ENCODE measurements around the gene EXD3.

Gene EXD3

DNA sequence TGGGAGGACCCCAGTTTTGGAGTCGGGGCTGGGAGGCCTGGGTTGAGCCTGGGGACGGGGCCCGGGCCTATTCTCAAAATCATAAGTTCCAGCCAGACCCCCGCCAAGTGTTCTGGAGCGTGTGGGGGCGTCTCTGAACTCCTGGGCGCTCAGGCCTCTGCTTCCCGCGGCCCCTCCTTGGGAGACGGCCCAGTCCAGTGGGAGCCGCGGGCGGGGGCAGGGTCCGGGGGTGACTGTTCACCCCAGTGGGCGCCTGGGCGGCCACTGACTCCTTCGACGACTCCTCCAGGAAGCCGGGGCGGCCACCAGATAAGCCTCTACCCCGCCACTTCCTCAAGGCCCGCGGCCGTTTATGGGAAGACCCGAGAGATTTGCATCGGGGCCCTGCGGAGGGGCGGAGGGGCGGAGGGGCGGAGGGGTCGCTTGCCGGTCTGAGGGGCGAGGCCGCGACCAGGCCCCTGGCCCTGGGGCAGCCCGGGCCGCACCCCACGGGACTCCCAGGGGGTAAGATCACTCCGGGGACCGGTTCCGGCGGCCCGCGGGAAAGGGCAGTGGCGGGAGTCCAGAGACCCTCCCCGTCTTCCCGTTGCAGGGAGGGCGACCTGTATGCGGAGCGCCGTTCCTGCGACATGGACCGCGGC lies 144.8 kb downstream of the EXD3 start:
- DNase-seq (ENCODE audit: low read depth): peak; percentile 35
- TF ChIP-seq, protein P1, sequence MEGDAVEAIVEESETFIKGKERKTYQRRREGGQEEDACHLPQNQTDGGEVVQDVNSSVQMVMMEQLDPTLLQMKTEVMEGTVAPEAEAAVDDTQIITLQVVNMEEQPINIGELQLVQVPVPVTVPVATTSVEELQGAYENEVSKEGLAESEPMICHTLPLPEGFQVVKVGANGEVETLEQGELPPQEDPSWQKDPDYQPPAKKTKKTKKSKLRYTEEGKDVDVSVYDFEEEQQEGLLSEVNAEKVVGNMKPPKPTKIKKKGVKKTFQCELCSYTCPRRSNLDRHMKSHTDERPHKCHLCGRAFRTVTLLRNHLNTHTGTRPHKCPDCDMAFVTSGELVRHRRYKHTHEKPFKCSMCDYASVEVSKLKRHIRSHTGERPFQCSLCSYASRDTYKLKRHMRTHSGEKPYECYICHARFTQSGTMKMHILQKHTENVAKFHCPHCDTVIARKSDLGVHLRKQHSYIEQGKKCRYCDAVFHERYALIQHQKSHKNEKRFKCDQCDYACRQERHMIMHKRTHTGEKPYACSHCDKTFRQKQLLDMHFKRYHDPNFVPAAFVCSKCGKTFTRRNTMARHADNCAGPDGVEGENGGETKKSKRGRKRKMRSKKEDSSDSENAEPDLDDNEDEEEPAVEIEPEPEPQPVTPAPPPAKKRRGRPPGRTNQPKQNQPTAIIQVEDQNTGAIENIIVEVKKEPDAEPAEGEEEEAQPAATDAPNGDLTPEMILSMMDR (IDR thresholded peaks at IDR 0.05; ENCODE audit: low read length, missing control alignments): no peak
- peak overlapping the region; percentile 72 for H3K4me3 ChIP-seq (replicated peaks; ENCODE audit: low read depth, low read length)

DNA sequence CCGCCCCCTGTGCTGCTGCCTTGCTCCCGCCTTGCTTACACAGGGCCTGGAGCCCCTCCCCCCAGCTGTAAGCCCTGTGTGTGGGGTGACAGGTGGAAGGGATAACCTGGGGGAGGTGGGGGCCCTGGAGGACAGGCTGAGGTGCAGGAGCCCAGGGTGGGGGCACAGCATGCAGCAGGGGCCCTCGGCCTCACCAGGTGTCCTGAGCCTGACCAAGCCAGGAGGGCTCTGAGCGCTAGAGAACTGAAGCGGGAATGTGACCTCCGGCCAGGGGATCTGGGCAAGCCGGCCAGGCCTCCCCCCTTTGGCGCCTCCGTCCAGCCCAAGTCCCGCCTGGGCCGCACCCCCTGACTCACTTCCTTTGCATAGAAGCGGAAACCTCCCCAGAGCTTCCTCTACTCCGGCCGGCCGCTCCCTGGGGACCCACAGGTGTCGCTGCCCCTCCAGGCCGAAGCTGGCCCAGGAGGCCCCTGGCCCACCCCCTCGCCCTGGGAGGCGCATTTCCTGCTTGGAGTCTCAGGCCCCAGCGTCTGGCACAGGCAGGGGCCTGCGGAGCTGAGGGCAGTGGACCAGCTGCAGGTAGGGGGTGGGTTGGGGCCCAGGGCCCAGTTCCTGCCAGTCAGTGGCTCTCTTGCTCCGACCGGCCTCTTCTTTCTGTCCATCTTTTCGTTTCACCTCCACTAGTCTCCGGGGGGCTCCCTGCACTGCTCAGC lies 145.5 kb downstream of the EXD3 start, which contains the start of gene TOR4A:
TOR4A (plus strand) TSS at position 398 of the 713 bp plus-strand sequence. CDS start 964 bp downstream, outside the sequence.
- TF ChIP-seq, protein P1 (IDR thresholded peaks at IDR 0.05; ENCODE audit: low read length, missing control alignments): peak; percentile 8
- peak; percentile 94 for DNase-seq (ENCODE audit: low read depth)
- peak within 1 kb of the TSS; percentile 72 for H3K4me3 ChIP-seq (replicated peaks; ENCODE audit: low read depth, low read length)

DNA sequence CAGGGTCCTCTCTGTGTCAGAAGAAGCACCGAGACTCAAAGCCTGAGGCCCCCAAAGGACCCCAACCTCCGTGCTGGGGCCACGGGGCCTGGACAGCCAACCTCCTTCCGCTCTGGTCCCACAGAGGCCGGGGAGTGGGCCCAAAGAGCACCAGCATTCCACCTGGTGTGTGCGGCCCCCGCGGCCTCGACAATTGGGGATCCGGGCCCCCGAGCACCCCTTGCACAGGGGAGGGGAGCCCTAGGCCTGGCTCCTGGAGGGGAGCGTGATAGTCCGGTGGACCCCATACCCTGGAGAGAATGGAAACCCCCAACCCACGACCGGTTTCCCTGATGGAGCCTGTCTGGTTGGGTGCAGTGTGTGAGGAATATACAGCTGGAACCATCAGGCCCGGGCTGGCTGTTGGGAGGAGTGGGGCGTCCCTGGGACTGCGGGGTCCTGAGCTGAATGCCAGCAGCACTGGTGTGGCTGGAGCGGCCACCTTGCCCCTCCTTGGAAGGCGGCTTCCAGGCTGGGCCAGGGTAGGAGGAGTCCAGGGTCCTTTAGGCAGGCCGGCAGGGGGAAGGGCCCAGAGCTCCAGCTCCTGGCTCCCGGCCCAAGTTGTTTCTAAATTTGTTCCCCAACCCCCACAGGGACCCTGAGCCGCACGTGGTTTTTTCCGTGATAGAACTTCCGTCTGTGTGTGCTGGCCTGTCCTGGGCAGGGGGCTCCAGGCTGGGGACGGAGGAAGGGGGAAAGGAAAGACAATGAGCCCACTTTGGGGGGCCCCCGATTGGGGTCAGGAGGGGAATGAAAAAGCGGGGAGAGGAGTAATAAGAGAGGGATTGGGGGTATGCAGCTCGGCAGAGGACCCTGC lies 146.3 kb downstream of the EXD3 start:
- peak overlapping the region; percentile 72 for H3K4me3 ChIP-seq (replicated peaks; ENCODE audit: low read depth, low read length)
- peak; percentile 84 for DNase-seq (ENCODE audit: low read depth)
- TF ChIP-seq, protein P1 (IDR thresholded peaks at IDR 0.05; ENCODE audit: low read length, missing control alignments): no peak

DNA sequence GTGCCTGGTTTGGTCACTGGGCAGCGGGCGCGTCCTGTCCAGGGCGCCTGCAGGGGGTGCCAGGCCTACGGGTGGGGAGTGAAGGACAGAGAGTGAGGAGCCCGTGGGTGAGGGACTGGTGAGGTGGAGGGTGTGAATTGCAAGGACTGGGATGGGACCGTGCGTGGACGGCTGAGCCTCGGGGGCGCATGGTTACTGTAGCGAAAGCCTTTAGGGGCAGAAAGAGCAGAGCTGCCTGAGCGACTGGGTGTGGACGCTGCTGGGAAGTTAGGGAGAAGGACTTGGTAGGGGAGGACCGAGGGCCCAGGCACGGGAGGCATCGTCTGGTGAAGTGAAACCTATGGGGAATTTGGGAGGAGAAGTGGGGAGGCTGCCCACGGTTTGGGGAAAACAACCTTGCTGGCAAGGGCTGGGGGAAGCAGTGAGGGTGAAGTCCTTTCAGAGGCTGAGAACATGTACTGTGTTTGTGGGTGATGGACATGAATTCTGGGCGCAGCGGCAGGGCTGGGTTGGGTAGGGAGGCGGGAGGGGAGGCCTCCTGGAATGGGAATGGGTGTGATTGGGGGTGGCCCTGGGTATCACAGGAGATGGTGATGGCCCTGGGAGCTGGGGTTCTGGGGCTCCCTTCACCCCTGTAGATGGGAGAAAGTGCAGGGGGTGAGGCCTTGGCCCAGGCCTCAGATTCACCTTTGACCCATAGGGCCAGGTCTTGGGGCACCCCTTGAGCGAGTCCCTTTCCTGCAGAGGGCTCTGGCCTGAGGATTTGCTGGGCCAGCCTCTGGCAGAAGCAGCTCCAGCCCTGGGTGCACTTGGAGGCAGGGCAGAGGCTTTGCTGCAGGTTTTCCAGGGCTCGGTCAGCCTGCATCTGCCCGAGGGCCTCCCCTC lies 147.1 kb downstream of the EXD3 start:
- TF ChIP-seq, protein P1 (IDR thresholded peaks at IDR 0.05; ENCODE audit: low read length, missing control alignments): no peak
- no peak overlapping the region for H3K4me3 ChIP-seq (replicated peaks; ENCODE audit: low read depth, low read length)
- no peak for DNase-seq (ENCODE audit: low read depth)

DNA sequence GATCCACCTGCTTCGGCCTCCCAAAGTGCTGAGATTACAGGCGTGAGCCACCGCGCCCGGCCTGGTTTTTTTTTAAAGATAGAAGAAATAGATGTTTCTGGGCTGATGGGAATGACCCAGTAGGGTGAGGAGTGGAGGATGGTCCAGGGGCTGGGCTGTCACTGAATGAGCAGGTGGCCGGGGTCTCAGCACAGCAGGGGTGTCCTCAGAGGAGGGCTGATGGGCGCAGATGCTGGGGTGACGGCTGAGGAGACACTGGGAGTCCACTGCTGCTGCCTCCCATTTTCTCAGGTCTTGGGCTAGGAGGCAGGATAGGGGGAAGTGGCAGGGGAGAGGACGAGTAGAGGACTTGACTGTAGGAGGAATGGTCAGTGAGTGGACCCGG lies 147.8 kb downstream of the EXD3 start:
- no peak overlapping the region for H3K4me3 ChIP-seq (replicated peaks; ENCODE audit: low read depth, low read length)
- TF ChIP-seq, protein P1 (IDR thresholded peaks at IDR 0.05; ENCODE audit: low read length, missing control alignments): no peak
- DNase-seq (ENCODE audit: low read depth): no peak

Data from fibroblast of pulmonary artery (primary cell).